Neural cell (in vitro differentiated cells): Measurements from ENCODE around the gene ISG15.

Experiments
- CTCF ChIP-seq: fragments of 450-650 bp; IDR thresholded peaks from 2 replicates; pipeline ENCODE4 v1.5.1; 2014; ENCODE audit warnings: antibody characterized with exemption, mild to moderate bottlenecking, moderate library complexity; ENCODE audit not compliant: poor library complexity, severe bottlenecking
- EZH2 ChIP-seq: fragments of 200-600, 300-800 bp; shearing (Covaris generic), sonication (generic); IDR thresholded peaks from 2 replicates; pipeline ENCODE4 v1.6.1; 2014; ENCODE audit warnings: antibody characterized with exemption, low read length, borderline replicate concordance, mild to moderate bottlenecking; ENCODE audit not compliant: insufficient read depth, poor library complexity, severe bottlenecking
- POLR2AphosphoS5 ChIP-seq: IDR thresholded peaks from 2 replicates; pipeline ENCODE4 v1.6.1; 2012

- TF ChIP-seq POLR2AphosphoS5 (no peak), CTCF (no peak), EZH2 (no peak)
Measured at GRCh38 chr1:971751-972506, 41.4 kb upstream of the ISG15 start.
